ENCODE measurements around the gene SLC6A12. TPM values are rescaled to one million over a fixed set of nuclear protein-coding genes. Genes with fewer than 3 reads are reported as not detected.

SLC6A12 gene
- total RNA-seq, 4 donors from 2014 or later: 0.46 to 7.0 (median 2.1) TPM

DNA sequence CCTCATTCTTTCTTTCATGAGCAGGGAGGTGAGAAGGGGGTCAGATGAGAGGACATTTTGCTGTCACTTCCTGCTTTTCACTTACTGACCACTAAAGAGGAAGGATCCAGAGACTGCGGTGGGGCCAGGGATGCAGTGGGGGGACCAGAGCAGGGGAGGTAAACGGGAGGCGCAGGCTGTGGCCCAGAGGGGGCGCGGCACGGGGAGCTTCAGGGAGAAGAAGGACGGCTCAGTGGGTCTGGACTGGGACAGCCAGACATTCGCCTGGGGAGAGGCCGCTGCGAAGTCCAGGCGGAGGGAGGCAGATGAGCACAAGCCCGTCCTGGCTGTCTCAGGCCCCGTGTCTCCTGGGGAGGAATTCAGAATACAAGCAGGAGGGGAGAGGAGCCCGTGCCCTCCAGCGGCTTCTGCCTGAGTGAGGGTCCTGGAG is 41.2 kb downstream of the SLC6A12 start:
- TF ChIP-seq, protein P1, sequence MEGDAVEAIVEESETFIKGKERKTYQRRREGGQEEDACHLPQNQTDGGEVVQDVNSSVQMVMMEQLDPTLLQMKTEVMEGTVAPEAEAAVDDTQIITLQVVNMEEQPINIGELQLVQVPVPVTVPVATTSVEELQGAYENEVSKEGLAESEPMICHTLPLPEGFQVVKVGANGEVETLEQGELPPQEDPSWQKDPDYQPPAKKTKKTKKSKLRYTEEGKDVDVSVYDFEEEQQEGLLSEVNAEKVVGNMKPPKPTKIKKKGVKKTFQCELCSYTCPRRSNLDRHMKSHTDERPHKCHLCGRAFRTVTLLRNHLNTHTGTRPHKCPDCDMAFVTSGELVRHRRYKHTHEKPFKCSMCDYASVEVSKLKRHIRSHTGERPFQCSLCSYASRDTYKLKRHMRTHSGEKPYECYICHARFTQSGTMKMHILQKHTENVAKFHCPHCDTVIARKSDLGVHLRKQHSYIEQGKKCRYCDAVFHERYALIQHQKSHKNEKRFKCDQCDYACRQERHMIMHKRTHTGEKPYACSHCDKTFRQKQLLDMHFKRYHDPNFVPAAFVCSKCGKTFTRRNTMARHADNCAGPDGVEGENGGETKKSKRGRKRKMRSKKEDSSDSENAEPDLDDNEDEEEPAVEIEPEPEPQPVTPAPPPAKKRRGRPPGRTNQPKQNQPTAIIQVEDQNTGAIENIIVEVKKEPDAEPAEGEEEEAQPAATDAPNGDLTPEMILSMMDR (IDR thresholded peaks at IDR 0.05): no peak
- DNase-seq (ENCODE audit: low spot score): no peak
- no peak for ATAC-seq (ENCODE audit: low FRiP score)

DNA sequence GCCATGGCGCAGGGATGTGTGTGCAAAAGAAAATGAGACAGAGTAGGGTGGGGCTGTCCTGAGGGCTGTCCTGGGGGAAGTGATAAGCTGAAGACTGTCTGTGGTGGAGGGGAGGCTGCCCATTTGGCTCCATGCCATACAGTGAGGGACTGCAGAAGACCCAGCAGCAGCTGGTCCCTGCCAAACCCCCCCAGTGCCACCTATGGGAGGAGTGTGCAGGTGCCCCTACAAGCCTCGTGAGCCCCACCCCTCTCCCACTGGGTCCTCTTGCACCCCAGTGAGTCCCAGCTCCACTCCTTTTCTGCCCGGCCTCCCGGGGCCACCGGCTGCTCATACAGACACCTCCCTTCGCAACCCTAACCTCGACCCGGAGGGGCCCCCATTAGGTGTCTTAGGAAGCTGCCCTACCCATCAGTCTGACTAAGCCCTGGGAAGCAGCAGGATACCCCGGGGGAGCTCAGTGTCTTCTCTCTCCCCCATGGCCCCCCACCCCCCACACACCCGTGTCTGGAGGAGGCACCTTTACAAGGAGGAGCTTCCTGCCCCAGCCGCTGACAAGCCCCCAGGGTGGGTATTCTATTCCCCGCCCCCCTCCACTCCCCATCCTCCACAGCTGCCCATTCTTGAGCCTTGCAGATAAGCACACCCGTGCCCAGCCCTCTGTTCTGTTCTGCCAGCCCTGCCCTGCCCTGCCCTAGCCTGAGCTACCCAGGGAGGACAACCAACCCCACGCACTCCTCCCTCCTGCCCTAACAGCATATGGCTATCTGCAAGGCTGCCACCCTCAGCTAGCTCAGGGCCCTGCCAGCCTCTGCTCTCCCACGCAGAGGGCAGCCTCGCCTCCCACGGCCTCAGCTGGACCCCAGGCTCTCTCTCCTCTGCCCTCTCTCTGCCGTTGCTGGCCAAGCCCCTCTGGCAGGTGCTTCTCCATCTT is 41.9 kb downstream of the SLC6A12 start:
- TF ChIP-seq, protein P1 (IDR thresholded peaks at IDR 0.05): no peak
- no peak for DNase-seq (ENCODE audit: low spot score)
- peak; percentile 26 for ATAC-seq (ENCODE audit: low FRiP score)

DNA sequence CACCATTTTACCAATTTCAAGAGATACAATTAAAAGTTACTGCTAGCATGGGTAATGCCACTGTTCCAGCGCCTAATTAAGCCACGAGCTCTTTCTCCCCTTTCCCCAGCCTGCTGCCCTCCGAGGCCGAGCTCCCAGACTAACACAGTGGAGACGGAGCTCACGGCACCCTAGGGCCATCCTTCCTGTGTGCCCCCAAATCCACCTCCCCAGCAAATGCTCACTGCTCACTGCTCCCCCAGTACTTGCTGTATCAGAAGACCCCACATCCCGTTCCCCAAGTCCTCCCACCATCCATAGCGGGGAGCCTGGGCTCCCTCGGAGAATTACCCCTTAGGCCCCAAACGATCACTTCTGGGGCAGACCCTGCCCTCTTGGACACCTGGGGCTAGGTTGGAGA is 42.7 kb downstream of the SLC6A12 start:
- DNase-seq (ENCODE audit: low spot score) (no peak), ATAC-seq (ENCODE audit: low FRiP score) (no peak)
- TF ChIP-seq, protein P1 (IDR thresholded peaks at IDR 0.05): no peak

DNA sequence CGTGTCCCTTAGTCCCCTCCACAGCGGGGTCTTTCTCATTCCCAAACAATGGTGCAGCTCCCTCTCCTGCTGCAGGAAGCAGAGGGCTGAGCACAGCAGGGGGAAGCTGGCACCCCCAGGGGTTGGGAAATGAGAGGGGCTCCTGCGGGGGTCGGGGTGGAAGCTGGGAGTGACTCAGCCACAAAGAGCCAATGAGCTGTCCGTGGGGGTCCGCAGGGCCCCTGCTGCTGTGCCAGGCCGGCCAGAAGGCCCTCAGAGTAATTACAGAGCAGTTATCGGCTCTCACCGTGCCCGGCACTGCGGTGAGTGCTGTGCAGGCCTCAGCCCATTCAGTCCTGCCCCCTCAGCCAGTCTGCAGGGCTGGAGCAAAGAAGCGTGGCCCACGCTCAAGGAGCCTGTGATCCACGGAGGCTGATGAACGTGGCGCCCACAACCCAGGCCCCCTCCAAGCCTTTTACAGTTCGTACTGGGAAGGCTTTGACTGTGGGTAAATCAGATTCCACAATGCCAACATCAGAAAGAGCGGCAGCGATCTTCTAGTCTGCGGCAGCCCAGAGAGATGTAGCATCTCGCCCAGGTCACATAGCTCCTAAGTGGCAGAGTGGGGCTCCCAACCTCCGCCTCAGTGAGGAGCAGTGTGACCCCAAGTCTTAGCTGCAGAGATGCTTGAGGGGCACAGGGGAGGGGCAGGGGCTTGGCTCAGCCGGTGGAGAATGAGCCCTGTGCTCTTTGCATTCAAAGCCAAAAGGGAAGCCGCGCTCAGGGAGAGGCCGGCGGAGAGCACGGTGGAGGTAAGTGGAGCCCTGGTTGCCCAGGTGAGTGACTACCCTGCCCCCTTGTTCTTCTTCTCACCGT is 43.4 kb downstream of the SLC6A12 start:
- DNase-seq (ENCODE audit: low spot score) (no peak), ATAC-seq (ENCODE audit: low FRiP score) (no peak)
- TF ChIP-seq, protein P1 (IDR thresholded peaks at IDR 0.05): no peak

DNA sequence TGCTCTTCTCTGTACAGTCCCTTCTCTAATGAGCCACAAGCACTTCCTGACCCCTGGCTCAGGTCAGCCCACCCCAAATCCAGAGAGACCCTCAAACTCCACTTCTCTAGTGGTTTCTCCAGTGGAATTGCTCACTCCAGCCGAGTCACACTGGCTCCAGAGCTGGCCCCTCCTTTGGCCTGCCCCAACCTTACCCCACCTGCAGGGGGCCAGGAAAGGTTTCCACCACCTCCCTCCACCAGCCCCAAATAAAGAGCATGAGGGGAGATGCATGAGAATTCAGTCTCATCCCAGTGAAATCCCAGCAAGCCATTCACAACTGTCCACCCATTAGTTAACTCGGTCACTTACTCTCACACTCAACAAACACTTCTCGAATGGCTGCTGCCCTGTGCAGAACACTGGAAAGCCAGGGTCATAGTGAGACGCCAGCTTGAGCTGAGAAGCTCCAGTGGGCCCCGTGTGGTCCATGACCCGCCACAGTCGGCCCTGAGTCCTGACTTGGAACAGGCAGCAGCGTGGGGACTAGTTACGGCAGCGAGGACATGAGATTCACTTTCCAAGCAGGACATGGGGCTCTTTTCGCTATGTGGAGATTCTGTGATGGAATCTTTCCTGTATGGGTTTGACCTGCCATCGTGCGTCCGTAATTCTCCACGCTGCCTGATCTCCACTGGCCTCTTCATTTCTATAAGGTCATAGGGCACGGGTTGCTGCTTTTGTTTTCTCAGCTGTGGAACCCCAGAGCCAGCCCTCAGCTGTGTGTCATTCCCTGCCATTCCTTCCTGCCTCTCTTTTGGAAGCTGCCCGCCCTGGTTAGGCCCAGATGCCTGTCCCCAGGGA is 44.2 kb downstream of the SLC6A12 start:
- ATAC-seq (ENCODE audit: low FRiP score): no peak
- TF ChIP-seq, protein P1 (IDR thresholded peaks at IDR 0.05): no peak
- no peak for DNase-seq (ENCODE audit: low spot score)

DNA sequence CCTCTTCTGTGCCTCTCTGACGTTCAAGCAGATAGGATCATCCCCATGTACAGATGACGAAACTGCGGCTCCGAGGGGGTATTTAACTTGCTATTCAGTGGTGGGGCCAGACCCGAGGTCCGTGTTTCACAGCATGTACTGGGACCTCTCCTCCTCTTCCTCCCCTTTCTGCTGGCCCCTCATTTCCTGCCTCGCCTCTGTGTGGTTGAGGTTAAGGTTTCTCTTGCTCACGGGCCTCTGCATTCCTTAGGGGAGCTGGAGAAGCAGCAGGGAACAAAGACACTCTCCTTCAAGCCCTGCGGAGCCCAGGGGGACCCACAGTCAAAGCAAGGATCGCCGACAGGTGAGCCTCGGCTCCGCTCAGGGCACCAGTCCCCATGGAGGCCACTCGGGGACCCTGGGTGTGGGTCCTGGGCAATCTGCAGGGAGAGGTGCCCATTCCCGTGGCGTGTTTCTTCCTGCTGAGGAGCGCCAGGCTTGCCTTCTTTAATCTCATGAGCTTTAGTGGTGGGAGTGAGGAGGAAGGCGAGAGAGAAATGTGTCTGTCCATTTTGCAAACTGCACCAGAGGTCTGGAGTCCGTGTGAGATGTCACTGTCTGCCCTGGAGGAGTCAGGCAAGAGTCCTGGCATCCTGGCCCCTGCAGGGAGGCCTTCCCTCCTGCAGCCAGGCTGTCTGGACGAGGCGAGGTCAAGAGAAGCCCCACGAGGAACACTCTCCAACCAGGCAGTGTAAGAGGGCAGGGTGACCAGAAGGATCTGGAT is 45.0 kb downstream of the SLC6A12 start:
- DNase-seq (ENCODE audit: low spot score) (no peak), ATAC-seq (ENCODE audit: low FRiP score) (no peak)
- TF ChIP-seq, protein P1 (IDR thresholded peaks at IDR 0.05): no peak
